Measurements from ENCODE around the gene COL4A1.

Gene COL4A1

DNA sequence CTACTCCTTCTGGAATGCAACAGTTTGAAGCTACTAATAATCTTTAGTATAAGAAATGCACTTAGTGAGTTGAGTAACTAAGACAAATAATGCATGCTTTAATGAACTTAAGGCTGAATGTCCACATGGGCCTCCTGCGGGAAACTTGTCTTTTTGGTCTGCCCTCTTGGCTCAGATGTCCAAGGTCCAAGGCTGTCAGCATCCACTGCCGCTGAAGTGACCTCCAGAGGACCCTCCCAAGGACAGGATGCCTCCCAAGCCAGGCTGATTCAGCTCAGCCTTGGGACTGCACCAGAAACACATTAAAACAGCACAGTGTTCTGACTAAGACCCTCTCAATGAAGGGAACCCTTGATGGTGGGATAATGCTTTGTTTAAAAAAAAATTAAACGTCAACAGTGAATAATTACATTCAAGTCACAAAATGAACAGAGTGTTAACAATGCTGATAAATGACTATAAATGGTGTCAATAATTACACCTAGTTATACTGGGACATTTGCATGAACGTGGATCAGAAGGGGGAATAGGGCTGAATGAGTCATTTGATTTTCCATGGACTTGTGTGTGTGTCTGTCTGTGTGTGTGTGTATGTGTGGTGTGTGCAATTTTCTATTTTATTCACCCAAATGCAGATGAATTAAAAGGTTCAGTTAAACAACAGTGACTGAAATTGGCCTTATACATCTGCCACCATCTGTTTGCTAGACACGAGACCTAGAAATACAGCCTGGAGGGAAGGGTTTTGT, 150.5 kb downstream of the COL4A1 start:
- no peak for DNase-seq

DNA sequence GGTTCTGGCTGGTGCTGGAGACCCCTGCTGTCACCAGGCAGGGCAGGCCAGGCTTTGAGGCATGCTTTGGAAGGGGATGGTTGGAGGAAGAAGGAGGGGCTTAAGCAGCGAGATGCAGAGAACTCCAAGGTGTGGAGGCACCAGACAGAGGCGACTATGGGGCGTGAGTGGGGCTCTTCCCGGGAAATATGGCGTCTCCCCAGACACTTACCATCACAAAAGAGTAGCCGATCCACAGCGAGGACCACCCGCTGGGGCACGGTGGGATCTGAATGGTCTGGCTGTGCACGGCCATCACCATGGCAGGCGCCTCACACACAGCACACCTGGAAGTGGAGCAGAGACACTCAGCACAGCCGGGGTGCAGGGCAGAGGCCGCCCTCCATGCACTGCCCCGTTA, 151.9 kb downstream of the COL4A1 start:
- no peak for DNase-seq

DNA sequence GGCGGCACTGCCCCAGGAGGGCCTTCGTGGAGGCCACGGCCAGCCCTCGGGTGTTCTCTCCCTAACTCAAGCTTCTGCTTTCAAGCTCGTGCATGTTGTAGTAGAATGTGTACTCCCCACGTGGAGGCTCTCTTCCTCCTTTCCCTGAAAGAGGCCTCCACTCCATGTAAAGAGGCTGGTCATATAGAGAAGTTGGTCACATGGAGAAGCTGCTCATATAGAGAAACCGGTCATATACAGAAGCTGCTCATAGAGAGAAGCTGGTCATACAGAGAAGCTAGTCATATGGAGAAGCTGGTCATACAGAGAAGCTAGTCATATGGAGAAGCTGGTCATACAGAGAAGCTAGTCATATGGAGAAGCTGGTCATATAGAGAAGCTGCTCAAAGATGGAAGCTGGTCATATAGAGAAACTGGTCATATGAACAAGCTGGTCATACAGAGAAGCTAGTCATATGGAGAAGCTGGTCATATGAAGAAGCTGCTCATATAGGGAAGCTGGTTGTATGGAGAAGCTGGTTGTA, 152.5 kb downstream of the COL4A1 start:
- no peak for DNase-seq

DNA sequence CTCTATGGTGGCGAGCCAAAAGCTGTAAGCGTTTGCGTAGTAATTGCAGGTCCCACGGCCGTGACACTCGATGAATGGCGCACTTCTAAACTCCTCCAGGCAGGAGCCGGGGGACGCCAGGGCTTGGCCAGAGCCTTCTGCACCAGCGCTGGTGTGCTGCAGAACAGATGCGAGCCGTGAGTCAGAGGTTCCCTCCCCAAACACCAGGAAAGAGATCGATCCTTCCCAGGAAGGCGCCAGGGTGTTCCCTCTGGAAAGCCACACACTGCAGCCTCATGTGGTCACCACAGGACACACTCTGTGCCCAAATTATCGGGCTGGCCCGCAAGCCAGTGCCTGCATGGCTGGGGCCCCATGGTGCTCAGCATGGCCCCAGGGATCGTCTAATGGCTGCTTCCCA, 154.6 kb downstream of the COL4A1 start:
- no peak for DNase-seq

DNA sequence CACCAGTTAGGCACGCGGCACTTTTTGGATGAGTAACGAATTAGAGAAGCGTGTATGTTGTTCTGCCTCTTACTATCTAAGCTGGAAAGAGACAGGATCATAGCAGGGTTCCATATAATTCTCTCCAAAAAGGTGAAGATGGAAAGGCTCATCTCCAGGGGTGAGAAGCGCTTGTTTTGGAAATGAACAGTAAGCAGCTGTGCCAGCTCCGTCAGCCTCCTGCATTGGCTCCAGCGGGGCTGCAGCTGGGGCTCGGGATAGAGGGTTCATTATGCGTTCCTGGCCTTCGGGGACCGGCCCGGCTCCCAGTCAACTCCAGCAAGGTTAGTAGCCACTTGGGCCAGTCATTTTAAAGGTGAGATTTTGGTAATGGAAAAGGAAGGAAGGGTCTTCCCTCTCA, 155.5 kb downstream of the COL4A1 start:
- no peak for DNase-seq

DNA sequence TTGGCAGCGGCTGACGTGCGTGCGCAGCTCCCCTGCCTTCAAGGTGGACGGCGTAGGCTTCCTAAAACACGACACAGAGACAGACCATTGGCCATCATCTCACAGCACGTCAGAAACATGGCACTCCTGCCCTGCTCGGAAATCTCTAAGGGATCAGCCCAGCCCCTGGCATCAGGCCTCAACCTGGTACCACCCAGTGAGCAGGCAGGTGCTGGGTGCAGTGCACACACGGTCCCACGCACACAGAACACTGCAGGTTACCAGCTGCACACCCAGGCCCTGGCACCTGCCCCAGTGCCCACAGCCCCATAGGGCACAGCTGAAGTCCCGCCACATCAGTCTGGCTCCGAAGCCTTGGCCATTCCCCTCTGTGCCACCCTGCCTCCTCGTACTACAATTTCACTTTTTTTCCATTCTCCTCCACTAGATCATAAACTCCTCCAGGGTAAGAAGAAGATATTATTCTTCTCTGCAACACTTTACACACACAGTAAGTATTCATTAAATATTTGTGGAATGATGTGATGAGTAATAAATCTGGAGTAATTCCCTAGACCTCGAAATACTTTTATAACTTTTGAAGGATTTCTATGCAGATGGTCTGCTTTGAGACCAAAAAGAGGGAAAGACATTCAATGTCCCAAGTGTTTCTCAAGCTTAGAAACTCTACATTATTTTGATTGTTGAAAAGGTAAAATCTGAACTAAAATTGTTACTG, 156.4 kb downstream of the COL4A1 start:
- no peak for DNase-seq

DNA sequence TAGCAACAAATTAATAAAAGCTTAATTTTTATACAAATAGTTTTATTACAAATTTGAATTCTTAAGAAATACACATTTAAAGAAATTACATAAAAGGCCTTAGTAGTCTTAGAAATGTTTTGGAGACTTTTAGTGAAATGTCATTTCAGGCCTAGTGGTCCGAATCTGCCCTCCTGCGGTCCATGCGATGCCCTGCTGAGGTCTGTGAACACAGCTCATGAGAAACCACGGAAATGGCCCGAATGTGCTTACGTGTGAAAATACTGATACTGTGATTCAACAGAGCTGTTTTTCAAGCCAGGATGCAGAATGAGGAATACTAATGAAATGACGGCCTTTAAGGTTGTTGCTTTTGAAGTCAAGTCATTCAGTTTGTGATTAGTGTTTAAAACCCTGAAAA, 157.9 kb downstream of the COL4A1 start:
- DNase-seq: no peak

DNA sequence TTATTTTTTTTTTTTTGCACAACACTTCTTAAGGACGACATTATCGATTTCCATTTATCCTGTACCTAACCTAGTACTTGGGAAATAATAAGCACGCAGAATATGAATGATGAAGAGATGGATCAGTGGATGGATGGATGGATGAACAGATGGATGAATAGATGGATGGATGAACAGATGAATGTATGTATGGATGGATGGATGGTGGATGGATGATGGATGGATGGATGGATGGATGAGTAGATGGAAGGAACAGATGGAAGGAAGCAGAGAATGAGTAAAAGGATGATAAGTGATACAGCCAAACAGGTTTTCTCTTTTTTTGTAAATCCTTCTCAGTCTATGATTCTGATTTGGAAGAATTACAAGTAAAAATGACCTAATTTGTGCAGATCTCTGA, 166.9 kb downstream of the COL4A1 start:
- no peak for DNase-seq

DNA sequence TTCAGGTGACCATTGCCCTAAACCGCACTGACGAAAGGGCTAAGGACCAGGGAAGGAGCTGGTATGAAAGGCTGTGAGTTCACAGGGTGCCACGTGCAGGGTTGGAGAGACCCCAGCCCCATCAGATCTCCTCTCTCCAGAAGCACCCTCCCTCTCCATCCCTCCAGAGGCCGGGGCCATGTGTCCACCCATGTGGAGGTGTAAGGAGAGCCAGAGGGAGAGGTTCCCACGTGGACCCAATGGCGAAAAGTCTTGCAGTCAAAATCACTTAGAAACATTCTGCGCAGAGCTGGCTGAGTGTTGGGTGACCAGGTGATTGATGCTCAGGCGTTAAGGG, 168.3 kb downstream of the COL4A1 start:
- DNase-seq: no peak

DNA sequence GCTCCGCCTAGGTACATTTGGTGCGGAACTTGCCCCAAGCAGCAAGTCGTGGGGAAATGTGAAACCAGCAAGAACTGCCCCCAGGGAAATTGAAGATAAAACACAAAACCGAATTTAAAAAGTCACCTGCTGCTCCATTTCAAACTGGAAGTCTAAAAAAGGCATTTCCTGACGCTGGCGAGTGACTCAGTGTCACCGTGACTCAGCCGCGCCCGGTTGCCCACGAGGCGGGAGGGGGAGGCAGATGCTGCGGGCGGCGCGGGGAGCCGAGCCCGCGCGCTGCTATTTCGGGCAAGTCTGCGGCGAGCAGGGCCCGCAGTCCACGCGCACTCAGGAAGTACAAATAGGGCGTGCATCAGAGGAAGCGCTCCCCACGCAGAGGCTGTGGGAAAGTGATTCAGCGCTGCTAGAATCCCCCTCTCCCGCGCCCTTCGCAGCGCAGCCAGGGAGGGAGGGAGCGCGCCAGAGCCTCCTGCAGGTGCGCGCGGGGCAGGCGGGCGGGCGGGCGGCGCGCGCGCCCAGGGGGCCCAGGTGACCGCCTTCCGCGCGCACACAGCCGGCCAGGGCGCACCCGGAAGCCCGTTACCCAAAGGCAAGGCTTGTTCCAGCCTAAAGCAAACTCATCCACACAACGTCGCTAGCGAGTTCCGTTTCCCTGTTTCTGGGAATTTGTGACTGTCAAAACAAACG, 168.8 kb downstream of the COL4A1 start:
- DNase-seq: peak; percentile 60

DNA sequence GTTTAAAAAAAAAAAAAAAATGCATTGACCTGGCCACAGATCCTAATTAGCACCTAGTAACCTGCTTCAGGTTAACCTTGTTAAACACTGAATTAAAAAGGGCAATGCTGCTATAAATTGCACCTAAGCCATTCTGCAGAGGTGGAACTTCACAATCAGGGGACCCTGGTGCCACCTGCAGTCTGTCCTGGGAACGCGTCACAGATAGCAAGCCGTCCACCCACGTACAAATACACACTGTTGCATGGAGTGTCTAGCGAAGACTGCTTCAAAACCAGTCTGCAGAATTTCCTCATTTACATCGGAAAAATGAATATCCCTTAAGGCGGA, 169.3 kb downstream of the COL4A1 start:
- no peak for DNase-seq

DNA sequence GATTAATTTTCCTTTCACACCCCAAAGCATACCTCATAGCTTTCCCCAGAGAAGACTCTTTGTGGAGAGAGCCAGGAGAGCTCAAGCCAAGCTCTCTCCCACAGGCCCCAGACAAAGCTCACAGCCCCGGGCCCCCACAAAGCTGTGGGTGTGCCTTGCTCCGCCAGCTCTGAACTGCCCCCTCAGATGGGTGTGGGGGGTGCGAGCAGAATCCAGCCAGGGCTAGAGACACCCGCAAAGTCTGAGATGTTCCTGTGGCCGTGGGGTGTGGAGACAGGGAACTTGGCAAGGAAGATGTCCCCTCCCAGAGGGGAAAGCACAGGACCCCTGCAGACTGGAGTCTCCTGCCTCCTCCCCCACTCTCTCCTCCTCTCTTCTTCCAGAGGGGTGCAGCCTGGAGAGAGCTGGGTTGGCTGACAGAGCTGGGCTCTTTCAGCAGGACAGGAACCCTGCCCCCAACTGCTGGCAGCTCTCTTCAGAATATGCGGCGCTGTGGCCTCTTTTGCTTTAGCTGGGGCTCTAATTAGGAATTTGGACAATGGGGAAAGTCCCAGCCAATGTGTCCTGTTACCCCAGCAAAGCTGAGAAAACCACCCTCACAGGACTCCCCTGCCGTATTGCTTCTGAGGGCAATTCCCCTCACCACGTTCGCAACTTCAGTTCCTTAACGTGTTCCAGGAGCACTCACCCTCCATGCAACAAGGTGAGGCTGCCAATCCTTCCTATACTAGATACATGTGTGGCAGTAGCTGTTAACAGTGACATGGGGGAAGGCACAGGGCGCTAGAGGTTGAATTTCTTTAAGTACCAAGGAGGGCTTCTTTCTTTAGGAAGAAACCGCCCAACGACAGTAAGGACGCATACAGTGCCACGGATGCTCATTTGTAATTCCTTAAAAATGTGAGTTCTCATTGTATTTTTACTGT, 170.0 kb downstream of the COL4A1 start:
- DNase-seq: no peak

DNA sequence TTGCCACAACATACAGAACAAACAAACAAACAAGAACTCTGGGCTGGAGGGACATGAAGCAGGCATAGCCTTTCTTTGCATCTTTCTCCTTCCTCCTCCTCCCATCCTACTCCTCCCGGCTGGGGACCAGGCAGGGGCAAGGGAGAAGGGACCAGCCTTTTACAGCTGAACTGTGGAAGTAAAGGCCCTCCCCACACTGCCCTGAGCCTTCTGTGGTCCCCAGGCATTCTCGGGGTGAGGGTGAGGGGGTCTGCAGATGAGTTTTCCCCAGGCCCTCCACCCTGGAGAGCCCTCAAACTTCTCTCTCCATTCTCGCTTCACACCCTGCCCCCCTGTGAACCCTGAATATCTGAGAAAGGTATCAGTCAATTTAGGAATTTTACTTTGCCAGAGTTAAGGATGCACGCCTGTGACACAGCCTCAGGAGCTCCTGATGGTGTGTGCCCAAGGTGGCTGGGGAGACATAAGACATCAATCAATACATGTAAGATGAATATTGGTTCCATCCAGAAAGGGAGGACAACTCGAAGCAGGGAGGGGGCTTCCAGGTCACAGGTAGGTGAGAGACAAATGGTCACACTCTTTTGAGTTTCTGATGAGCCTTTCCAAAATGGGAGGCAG, 170.9 kb downstream of the COL4A1 start:
- DNase-seq: no peak

DNA sequence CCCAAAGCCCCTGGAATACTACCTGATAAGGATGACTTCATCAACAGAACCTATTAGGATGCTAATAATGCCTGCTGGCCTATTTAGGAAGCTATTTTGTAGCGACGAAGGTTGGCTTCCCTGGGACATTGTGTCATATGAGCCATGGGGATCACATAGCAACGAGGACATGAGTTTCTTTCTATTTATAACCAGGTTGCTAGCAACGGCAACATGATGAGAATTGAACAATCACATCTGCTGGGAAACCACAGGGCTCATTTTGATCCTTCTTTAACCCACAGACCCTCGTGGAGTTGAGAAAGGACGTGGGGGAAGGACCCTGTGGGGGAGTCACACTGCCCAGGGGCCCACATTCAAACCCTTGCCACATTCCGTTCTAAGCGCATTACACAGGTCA, 172.2 kb downstream of the COL4A1 start:
- no peak for DNase-seq

DNA sequence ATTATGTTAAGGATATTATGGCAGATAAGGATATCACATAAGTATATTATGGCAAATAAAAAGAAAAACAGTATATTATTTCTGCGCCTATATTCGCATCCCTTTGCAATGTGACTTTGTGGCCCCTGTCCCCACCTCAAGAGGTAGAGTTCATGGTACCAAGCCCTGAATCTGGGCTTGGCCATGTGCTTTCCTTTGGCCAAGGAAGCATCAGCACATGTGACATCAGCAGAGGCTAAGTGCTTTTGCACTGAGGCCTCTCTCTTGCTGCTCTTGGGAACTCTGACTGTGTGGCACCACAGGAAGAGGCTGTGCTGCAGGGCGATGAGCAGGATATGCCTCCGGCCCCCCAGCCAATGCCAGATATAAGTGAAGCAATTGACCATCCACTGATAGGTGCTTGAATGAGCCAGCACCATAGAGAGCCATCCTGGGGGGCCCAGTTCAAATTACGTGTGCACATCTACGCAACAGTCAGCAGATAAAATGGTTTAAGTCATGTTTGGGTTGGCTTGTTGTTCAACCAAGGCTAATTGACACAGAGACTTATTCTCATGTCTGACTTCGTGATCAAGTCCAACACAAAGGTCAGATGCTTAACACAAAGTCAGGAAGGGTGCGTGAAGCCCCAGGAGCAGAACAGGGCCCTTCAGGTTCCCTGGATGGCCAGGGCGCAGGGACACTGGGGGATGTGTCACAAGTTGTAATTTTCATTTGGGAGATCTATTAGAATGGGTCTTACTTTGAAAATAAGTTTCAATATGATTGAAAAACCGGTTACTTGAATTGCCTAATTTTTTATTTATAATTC, 173.3 kb downstream of the COL4A1 start:
- no peak for DNase-seq

DNA sequence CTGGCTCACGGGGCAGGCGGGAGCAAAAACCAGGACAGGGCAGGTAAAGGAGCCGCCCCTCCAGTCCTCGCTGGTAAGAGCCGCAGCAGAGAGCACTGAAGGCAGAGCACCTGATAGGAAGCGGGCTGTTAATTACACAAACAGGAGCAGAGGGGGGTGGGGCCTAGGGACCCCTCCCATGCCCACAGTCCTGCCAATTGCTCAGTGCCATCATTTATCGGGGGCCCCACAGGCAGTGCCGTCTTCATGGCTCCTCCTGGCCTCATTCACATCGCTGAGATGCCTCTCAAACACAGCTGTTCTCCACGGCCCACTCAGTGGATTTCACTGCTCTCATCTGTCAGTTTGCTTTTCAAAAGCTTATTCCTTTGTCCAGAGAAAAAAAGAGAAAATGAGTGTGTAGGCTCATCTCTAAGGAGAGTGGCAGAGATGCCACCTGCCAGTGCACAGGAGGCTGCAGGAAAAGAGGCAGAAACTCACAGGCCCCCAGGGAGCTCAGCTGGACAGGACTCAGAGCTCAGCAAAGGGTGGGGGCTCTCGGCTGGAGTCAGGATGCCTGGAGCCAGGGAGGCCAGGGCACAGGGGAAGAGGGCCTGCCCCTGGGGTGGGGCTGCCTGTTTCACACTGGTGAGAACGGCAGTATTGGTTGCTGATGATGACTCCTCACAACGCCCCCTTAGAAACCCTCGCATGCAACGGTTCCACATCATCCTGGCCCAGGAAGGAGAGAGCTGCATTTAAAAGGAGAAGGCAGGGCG, 174.6 kb downstream of the COL4A1 start:
- DNase-seq: no peak

DNA sequence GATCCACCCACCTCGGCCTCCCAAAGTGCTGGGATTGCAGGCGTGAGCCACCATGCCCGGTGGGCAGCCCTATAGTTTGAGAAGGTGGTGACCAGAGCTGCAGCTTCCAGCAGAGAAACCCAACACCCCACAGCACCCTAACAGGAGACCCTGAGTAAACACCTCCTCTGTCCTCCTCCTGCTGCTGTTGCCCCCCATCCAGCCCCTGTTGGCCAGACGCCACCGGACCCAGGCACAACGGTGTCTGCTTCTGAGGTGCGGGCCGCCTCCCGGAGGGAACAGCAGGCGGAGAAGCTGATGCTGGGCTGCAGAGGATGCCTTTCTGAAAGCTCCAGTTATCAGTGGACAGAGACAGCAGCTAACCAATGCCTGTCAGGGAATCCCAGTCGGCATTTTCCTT, 175.5 kb downstream of the COL4A1 start:
- no peak for DNase-seq

DNA sequence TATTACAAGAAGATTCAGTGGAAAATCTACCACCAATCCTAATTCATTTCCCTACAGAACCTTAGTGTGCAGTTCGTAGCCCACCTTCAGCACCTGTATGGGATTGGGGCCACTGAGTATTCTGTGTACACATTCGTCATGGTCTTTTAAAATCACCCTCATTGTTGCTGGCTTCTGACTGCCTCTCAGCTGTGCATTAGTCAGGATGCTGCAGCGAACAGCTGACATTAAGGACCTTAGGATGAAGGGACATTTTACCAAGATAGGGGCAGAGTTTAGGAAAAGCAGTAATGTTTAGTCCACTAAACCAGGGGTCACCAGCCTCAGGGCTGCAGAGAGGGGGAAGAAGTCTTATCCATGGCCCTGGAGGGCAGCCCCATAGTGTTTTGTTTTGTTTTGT, 176.5 kb downstream of the COL4A1 start:
- no peak for DNase-seq

DNA sequence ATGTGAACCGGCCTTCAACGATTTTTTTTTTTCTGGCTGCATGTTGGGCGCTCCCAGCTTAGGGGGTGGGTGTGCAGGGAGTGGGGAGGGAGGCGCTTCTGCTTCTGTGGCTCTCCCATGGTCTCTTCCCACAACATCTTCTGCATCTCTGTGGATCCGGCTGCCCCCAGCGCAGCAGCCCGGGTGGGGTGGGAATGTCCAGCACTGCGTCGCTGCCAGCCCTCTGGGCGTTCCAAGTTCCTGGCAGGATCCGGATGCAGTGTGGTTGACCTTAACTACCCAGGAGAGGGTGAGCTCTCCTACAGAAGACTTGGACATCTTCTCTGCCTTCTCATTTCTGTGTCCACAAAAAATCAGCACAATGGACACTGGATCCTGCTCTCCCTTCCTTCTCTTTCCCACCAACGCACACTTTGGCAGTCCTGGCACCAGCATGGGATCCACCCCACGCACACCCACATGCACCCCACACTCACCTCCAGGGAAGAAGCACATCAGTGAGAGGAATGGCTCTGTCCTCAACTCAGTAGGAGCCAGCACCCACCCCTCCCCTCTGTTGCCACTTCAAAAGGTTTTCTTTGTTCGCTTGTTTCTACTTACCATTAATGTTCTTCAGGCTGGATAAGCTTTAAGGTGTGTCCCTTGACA, 177.3 kb downstream of the COL4A1 start:
- DNase-seq: no peak

DNA sequence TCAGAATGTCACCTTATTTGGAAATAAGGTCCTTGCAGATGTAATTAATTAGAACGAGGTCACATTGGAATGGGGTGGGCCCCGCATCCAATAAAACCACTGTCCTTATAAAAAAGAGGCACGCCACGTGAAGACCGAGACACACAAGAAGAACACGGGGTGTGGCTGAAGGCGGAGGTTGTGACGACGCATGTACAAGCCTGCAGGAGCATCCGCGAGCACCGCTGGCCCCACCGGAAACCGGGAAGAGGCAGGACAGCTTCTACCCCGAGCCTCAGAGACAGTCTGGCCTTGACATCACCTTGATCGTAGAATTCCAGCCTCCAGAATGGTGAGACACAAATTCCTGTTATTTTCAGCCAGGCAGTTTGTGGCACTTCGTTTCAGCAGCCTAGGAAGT, 177.9 kb downstream of the COL4A1 start:
- no peak for DNase-seq

Measured in activated CD4-positive, CD25-positive, alpha-beta regulatory T cell treated with anti-CD3 and anti-CD28 coated beads, Interleukin-2, amount 50 U/mL, for 72 hours (primary cell).